Measurements from ENCODE around the gene DCLK1. TPM values are rescaled to one million over a fixed set of nuclear protein-coding genes. Genes with fewer than 3 reads are reported as not detected.

The DCLK1 gene
- polyA plus RNA-seq, 3 donors, result 4.5 to 6.8 (median 6.0) TPM

GRCh38 chr13:35833031-35833430 lies 298.2 kb downstream of the DCLK1 start:
- DNase-seq, result no peak

GRCh38 chr13:35832551-35832950 lies 298.6 kb downstream of the DCLK1 start:
- no peak for DNase-seq

- DNase-seq, result no peak
Observed at GRCh38 chr13:35830850-35831450, 300.2 kb downstream of the DCLK1 start.

- no peak for DNase-seq
Observed at GRCh38 chr13:35826626-35827254, 304.4 kb downstream of the DCLK1 start.

- no peak for DNase-seq
Observed at GRCh38 chr13:35824825-35825224, 306.4 kb downstream of the DCLK1 start.

GRCh38 chr13:35824395-35824794 lies 306.8 kb downstream of the DCLK1 start:
- no peak for DNase-seq

GRCh38 chr13:35822666-35823065 lies 308.5 kb downstream of the DCLK1 start:
- DNase-seq, result no peak

- peak; percentile 33 for DNase-seq
Observed at GRCh38 chr13:35818633-35819067, 312.5 kb downstream of the DCLK1 start.

GRCh38 chr13:35817642-35818607 lies 313.3 kb downstream of the DCLK1 start:
- DNase-seq, result no peak

GRCh38 chr13:35814605-35815011 lies 316.6 kb downstream of the DCLK1 start:
- peak; percentile 62 for DNase-seq

- DNase-seq, result no peak
Observed at GRCh38 chr13:35812736-35813135, 318.4 kb downstream of the DCLK1 start.

GRCh38 chr13:35810321-35810720 lies 320.9 kb downstream of the DCLK1 start:
- DNase-seq, result no peak

- DNase-seq, result no peak
Observed at GRCh38 chr13:35808846-35809245, 322.3 kb downstream of the DCLK1 start.

GRCh38 chr13:35804901-35805300 lies 326.3 kb downstream of the DCLK1 start:
- no peak for DNase-seq

GRCh38 chr13:35797991-35798390 lies 333.2 kb downstream of the DCLK1 start:
- no peak for DNase-seq

- DNase-seq, result no peak
Observed at GRCh38 chr13:35797244-35797643, 333.9 kb downstream of the DCLK1 start.

- no peak for DNase-seq
Observed at GRCh38 chr13:35796623-35797022, 334.6 kb downstream of the DCLK1 start.

GRCh38 chr13:35794734-35795389 lies 336.3 kb downstream of the DCLK1 start:
- DNase-seq, result no peak

GRCh38 chr13:35793823-35794222 lies 337.4 kb downstream of the DCLK1 start:
- DNase-seq, result no peak

GRCh38 chr13:35792911-35793310 lies 338.3 kb downstream of the DCLK1 start:
- no peak for DNase-seq

- no peak for DNase-seq
Observed at GRCh38 chr13:35792021-35792420, 339.2 kb downstream of the DCLK1 start.

- no peak for DNase-seq
Observed at GRCh38 chr13:35791184-35791851, 339.9 kb downstream of the DCLK1 start.

All from renal pelvis (tissue), 4 donors.